ENCODE measurements around the gene METTL17. TPM values are rescaled to one million over a fixed set of nuclear protein-coding genes. Genes with fewer than 3 reads are reported as not detected.
"Not testable (repeated sequence)": the region's sequence is repeated elsewhere in the genome, so short reads cannot be mapped to it uniquely, and the experiment has no call there.

Gene METTL17
- total RNA-seq, 2 donors from 2014 or later = 30.1 to 33.5 TPM

- DNase-seq (ENCODE audit: low spot score) = no peak
- intact Hi-C loops (cut with DNase I) = no loop called here
Measured at GRCh38 chr14:20986811-20987210, 3.0 kb upstream of the METTL17 start.

GRCh38 chr14:20988717-20989470, 886 bp upstream of the METTL17 start:
- intact Hi-C loops (cut with DNase I) = no loop called here
- no peak for DNase-seq (ENCODE audit: low spot score)

- no peak for DNase-seq (ENCODE audit: low spot score)
- intact Hi-C loops (cut with DNase I) = no loop called here
Measured at GRCh38 chr14:20989471-20989786, 351 bp upstream of the METTL17 start.

DNA sequence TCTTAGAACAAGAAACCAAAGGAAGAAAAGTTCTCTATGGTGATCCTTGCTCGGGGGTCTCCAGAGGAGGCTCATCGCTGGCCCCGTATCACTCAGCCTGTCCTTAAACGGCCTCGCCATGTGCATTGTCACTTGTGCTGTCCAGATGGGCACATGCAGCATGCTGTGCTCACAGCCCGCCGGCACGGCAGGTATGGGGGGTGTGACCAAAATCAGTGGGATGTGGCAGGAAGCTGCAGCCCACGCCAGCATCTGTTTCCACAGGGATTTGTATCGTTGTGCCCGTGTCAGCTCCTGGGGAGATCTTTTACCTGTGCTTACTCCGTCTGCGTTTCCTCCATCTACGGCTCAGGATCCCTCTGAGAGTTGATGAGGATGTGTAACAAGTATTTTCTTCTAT, 6.7 kb downstream of the METTL17 start:
- no peak for DNase-seq (ENCODE audit: low spot score)
- intact Hi-C loops (cut with DNase I) = no loop called here

GRCh38 chr14:20997115-20997514, 7.3 kb downstream of the METTL17 start:
- DNase-seq (ENCODE audit: low spot score) = no peak
- intact Hi-C loops (cut with DNase I) = no loop called here

DNA sequence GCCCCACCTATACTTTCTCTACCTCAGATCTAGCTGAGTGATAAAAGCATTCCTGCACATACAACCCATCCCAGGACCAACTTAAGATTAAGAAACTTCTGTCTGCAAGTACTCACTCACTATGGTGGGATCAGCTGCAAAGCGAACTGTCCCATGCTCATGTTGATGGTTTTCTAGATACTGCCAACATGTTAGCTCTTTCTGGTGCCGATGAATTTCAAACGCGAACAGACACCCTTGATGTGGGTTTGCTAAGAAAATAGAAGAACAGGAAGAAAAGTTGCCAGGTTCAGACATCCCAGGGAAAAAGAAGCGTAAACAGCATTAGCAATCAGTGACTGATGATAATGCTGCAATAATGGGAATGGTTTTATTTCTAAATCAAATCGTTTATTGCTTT, 7.8 kb downstream of the METTL17 start:
- no peak for DNase-seq (ENCODE audit: low spot score)
- intact Hi-C loops (cut with DNase I) = no loop called here

DNA sequence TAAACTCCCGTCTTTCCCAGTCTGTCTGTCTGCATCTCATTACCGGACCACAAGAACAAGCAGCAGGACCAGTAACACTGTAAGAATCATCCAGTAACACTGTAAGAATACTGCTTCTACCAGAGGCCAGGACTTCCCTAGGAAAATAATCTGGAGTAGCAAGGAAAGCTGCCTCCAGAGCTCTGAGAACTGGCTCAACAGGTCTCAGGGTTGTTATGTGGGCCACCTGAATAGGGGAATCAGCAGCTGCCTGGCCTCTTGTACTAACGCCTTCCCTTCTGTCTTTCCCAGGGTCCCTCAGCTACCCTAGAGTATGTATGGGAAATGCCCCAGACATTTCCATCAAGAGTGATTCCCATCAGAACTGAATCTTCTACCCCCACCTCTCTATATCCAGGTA, 8.4 kb downstream of the METTL17 start:
- no peak for DNase-seq (ENCODE audit: low spot score)
- intact Hi-C loops (cut with DNase I) = no loop called here

DNA sequence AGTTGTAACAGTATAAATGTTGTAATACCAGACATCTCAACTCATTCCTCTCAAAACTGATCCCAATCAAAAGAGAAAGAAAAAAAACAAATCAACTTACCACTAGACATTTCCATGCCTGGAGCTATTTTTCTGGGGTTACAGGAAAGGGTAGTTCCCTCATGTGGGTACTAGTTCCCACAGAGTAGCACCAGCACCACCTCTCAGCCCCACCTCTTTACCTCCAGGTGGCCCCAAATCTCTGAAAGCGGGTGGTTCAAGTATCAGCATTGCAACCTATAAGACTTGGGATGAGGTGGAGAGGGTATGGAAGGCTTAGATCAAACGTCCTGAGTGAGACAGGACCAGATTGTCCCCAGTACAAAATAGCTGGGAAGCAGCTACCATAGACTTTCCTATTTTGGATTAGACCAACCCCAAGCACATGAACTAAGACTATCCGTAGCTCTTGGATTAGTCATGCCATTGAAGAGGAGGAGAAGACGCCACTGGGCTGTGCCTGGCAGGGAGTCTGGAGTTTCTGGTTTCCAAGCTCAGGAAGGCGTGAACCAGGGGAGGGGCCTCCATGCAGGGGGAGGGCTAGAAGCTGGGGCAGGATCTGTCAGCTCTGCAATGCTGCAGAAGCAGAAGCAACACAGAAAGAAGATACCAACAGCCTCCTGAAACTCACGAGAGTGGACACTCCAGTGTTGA, 9.0 kb downstream of the METTL17 start, which contains the start of gene SLC39A2:
TSS of gene SLC39A2 (plus strand) at position 620 of the 693 bp plus-strand sequence. CDS start 154 bp downstream, outside the sequence.
- DNase-seq (ENCODE audit: low spot score) = peak; percentile 93

DNA sequence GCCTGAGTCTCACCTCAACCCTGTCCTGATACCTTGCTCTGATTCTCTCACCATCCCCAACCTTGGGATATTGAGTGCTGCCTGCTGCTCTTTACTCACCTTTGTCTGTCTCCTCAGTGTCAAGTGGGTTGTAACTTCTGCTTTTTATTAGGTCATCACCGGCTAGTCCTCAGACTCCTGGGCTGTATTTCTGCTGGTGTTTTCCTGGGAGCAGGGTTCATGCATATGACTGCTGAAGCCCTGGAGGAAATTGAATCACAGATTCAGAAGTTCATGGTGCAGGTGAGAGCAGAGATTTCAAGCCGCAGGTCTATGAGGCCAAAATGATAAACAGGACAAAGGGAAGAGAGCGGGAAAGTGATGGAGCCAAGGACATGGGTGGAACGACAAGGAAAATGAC, 9.8 kb downstream of the METTL17 start:
- intact Hi-C loops (cut with DNase I) = no loop called here
- no peak for DNase-seq (ENCODE audit: low spot score)

More for the DNA sequence above, 9.0 kb downstream of the METTL17 start, which contains the start of gene SLC39A2:
- intact Hi-C loops (cut with DNase I) = no loop called here

DNA sequence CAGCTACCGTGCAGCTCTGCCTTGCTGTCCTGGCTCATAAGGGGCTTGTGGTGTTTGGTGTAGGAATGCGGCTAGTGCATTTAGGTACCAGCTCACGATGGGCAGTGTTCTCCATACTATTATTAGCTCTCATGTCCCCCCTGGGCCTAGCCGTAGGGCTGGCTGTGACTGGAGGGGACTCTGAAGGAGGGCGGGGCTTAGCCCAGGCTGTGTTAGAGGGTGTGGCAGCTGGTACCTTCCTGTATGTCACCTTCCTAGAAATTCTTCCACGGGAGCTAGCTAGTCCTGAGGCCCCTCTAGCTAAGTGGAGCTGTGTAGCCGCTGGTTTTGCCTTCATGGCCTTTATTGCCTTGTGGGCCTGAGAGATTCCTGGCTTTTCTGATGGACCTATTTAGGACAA, 11.4 kb downstream of the METTL17 start:
- DNase-seq (ENCODE audit: low spot score) = no peak
- intact Hi-C loops (cut with DNase I) = no loop called here

DNA sequence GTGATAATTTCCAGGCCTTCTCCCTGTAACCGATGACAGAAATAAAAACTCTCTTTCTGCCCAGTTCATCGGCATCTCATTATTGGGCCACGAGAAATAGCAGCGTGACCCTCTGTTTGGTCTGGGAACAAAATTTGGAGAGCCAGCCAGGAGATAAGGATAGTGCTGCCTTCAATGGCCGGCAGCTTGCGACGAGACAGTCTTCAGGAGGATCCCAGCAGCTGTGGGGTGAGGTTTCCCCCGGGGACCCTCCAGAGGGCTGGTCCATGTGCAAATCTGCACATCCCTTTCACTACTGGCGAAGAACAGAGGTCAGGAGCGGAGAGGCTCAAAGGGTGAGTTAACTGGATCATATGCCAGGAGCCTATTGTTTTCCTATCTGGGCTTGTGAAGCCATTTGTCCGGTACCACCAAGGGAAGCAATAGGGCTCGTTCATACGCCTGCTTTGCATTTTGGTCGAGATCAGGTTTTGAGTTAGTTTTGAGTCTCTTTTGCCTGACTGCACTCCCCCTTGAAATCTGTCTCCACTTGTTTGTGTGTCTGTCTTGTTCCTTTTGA, 14.1 kb downstream of the METTL17 start:
- DNase-seq (ENCODE audit: low spot score) = no peak
- intact Hi-C loops (cut with DNase I) = no loop called here

DNA sequence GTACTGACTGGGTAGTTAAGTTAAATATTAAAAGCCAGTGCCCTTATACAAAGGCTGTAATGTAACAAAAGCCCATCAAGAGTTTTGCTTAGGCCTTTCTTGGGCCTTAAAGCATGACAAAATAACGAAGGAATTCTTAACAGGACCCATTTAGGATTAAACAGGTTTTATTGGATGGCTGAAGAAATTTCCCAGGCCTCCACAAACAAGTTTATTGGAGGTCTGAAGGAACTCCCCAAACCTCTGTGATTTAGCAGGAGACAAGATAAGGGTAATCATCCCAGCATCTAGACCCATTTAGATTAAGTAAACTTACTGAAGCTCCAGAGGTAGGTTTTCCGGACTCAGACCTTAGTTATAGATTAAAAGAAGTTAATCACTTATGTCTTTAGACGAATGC, 19.9 kb downstream of the METTL17 start:
- DNase-seq (ENCODE audit: low spot score); intact Hi-C loops (cut with DNase I): not testable (repeated sequence)

GRCh38 chr14:21011136-21011535, 21.4 kb downstream of the METTL17 start:
- DNase-seq (ENCODE audit: low spot score) = no peak
- intact Hi-C loops (cut with DNase I) = no loop called here

DNA sequence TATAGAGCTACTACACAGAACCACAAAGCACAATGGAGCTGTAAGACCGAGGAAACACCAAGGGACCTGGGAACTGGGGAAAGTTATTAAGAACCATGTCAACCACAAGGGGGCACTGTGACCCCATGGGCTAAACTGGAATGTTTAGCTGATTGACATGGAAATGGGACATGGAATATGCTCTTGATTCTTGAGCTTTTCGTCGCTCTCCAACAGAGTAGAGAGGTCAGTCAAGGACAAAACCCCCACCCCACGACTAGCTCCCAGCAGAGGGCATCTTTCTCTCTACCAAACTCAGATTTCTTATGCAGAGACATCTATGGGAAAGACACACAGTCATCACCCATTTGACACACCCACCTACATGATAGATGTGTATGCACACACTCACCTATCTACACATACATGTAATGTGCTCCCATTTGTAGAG, 25.0 kb downstream of the METTL17 start:
- intact Hi-C loops (cut with DNase I) = no loop called here
- peak; percentile 91 for DNase-seq (ENCODE audit: low spot score)

DNA sequence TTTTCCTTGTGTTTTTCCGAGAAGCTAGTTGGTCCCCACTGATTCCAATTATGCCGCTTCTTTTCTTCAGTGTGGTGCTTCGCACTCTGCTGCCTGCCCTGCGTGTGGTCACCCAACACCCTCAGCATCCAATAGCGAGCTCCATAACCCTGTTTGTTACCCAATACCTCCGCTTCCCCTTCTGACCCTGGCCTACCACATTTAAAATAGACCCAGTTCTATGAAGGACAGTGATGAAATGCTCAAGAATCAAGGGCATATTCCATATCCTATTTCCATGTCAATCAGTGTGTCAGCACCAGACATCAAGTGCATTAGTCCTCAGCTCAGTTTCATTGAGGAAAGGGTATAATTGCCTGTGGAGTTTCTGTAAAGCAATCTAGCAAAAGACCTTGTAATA, 25.5 kb downstream of the METTL17 start:
- DNase-seq (ENCODE audit: low spot score) = no peak

GRCh38 chr14:21016413-21017190, 26.8 kb downstream of the METTL17 start:
- intact Hi-C loops (cut with DNase I) = loop anchor here (2.0 kb wide), 2 partner anchors 22 to 74 kb away; no protein-coding TSS in a partner anchor
- no peak for DNase-seq (ENCODE audit: low spot score)

More for the DNA sequence above, 25.5 kb downstream of the METTL17 start:
- intact Hi-C loops (cut with DNase I) = no loop called here

DNA sequence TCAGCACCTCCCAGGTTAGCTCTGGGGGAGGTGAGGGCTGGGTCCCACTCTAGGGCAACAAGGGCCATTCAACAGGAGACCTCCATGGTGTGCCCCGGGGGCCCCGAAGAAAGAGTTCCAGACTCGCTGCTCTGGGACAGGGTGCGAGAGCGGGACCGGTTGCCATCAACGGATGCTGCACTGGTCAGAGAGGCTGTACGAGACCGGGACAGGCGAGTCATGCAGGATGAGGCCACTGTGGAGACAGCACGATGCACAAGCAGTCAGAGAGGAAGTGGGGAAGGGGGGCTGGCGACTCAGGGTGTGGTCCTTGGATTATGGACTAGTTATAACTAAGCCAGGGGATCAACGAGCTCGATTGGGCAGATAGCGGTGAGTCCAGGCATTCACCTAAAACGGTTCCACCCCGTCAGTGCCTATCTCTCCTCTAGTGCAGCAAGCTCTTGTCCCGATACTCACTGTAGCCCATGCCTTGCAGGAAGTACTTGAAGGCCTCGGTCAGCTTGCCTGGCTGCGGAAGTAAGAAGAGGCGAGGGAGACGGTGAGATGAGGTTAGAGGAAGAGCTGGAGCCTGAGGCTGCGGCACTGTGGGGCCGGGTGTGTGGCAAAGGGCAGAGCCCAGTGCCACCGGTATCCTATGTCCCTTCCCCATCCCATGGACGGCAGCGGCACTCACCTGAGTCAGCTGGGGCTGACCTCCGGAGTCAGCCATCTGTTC, 27.9 kb downstream of the METTL17 start:
- DNase-seq (ENCODE audit: low spot score) = no peak
- intact Hi-C loops (cut with DNase I) = loop anchor here (2.0 kb wide), 2 partner anchors 21 to 73 kb away; no protein-coding TSS in a partner anchor

GRCh38 chr14:21018286-21018685, 28.5 kb downstream of the METTL17 start:
- intact Hi-C loops (cut with DNase I) = no loop called here
- DNase-seq (ENCODE audit: low spot score) = no peak

GRCh38 chr14:21018781-21019180, 29.0 kb downstream of the METTL17 start:
- intact Hi-C loops (cut with DNase I) = no loop called here

More at GRCh38 chr14:21018781-21019180, 29.0 kb downstream of the METTL17 start:
- no peak for DNase-seq (ENCODE audit: low spot score)
